A673 (cell line): ENCODE results near the gene ELFN1. TPM values are rescaled to one million over a fixed set of nuclear protein-coding genes. Genes with fewer than 3 reads are reported as not detected.

Experiments used
- BruUV-seq: library from RNA; stranded (reverse); fragments of 400-500 nt; replicated peaks from 2 replicates; lab custom pipeline; 2021; lab: Mats Ljungman, UMichigan
- CTCF ChIA-PET: fragments of 300-600 bp; sonication (Branson Sonifier 250); formaldehyde crosslinking; loops from one replicate; lab custom pipeline; 2022; ENCODE audit warnings: antibody characterized with exemption; lab: Charles Lee
- POLR2A ChIA-PET: fragments of 300-600 bp; sonication (Branson Sonifier 250); formaldehyde crosslinking; loops from one replicate; lab custom pipeline; 2022; ENCODE audit warnings: antibody characterized with exemption; ENCODE audit not compliant: low non-redundant PET; lab: Charles Lee
- DNase-seq: peaks from one replicate; pipeline ENCODE4 v3.0.0-alpha.2; 2015; ENCODE audit warnings: low spot score
- H3K27ac ChIP-seq: fragments of 200-600 bp; sonication (generic); 2 replicates; pipeline ENCODE4 v1.5.1; 2016; ENCODE audit warnings: mixed run types, low read depth, mild to moderate bottlenecking, mixed read lengths, antibody characterized with exemption, low read length; ENCODE audit not compliant: poor library complexity, severe bottlenecking
- H3K27me3 ChIP-seq: fragments of 200-600 bp; sonication (generic); replicated peaks from 2 replicates; pipeline ENCODE4 v1.6.1; 2017; ENCODE audit warnings: mixed run types, low read depth, mild to moderate bottlenecking, mixed read lengths, antibody characterized with exemption, low read length; ENCODE audit not compliant: insufficient read depth, poor library complexity
- H3K36me3 ChIP-seq: fragments of 200-600 bp; sonication (generic); 2 replicates; pipeline ENCODE4 v1.6.1; 2016; ENCODE audit warnings: mixed run types, mild to moderate bottlenecking, mixed read lengths, antibody characterized with exemption, low read length; ENCODE audit not compliant: insufficient read depth, poor library complexity, severe bottlenecking
- H3K4me1 ChIP-seq: fragments of 200-600 bp; sonication (generic); 2 replicates; pipeline ENCODE4 v1.6.1; 2017; ENCODE audit warnings: mixed run types, mild to moderate bottlenecking, mixed read lengths, antibody characterized with exemption, low read length; ENCODE audit not compliant: insufficient read depth, poor library complexity, severe bottlenecking
- H3K4me3 ChIP-seq: fragments of 200-600 bp; sonication (generic); 2 replicates; pipeline ENCODE4 v1.5.1; 2016; ENCODE audit warnings: low read depth, mixed run types, mild to moderate bottlenecking, mixed read lengths, low read length; ENCODE audit not compliant: poor library complexity, severe bottlenecking
- H3K9me3 ChIP-seq: fragments of 200-600 bp; sonication (generic); 2 replicates; pipeline ENCODE4 v1.6.1; 2016; ENCODE audit warnings: mixed run types, low read depth, mild to moderate bottlenecking, mixed read lengths, antibody characterized with exemption, low read length; ENCODE audit not compliant: poor library complexity, severe bottlenecking
- CTCF ChIP-seq: fragments of 300-800, 200-600 bp; sonication (generic); conservative IDR thresholded peaks from 2 replicates; pipeline ENCODE4 v1.5.1; 2017; ENCODE audit warnings: low read depth, mild to moderate bottlenecking, antibody characterized with exemption, low read length, moderate library complexity, mixed read lengths
- EZH2 ChIP-seq: fragments of 200-600 bp; sonication (generic); IDR thresholded peaks from 2 replicates; pipeline ENCODE4 v1.6.1; 2017; ENCODE audit warnings: borderline replicate concordance, low read depth, mild to moderate bottlenecking, mixed read lengths, antibody characterized with exemption, low read length; ENCODE audit not compliant: poor library complexity, severe bottlenecking
- intact Hi-C: fragments of 100-400 bp; cut with micrococcal nuclease; formaldehyde crosslinking; loops from one replicate; pipeline ENCODE4 v1.10.0; 2022; ENCODE audit not compliant: unreplicated experiment
- total RNA-seq: library from RNA; stranded (reverse); gene quantifications from 2 replicates; pipeline ENCODE4 v1.2.3, GENCODE V29; 2021

The ELFN1 gene
- total RNA-seq, 1 experiment from 2014 or later, result not detected

GRCh38 chr7:1708596-1709251 lies 38.6 kb downstream of the ELFN1 start:
- H3K4me3 ChIP-seq, result no peak overlapping the region
- H3K27ac ChIP-seq, result no peak overlapping the region
- H3K27me3 ChIP-seq, result no peaks in the 10 kb centered on the region
- DNase-seq, result no peak
- ChIA-PET POLR2A (no interaction called here), CTCF (no interaction called here)
- H3K9me3 ChIP-seq, result peaks cover 4% of the 10 kb centered on the region
- intact Hi-C loops, result no loop called here
- H3K36me3 ChIP-seq, result no peaks in the 10 kb centered on the region
- H3K4me1 ChIP-seq, result no peaks in the 10 kb centered on the region
- BruUV-seq, result no TSS peak
- TF ChIP-seq EZH2 (no peak), CTCF (no peak)

- no peak overlapping the region for H3K4me3 ChIP-seq
- ChIA-PET CTCF (no interaction called here), POLR2A (no interaction called here)
- intact Hi-C loops, result no loop called here
- BruUV-seq, result no TSS peak
- no peak overlapping the region for H3K27ac ChIP-seq
- H3K36me3 ChIP-seq, result no peaks in the 10 kb centered on the region
- no peak for TF ChIP-seq EZH2
- TF ChIP-seq CTCF, result no peak
- no peak for DNase-seq
- peaks cover 4% of the 10 kb centered on the region for H3K9me3 ChIP-seq
- H3K27me3 ChIP-seq, result no peaks in the 10 kb centered on the region
- H3K4me1 ChIP-seq, result no peaks in the 10 kb centered on the region
These were observed 39.2 kb downstream of the ELFN1 start for GRCh38 chr7:1709281-1709680.

GRCh38 chr7:1709900-1710299 lies 39.8 kb downstream of the ELFN1 start:
- ChIA-PET CTCF (no interaction called here), POLR2A (no interaction called here)
- H3K4me3 ChIP-seq, result no peak overlapping the region
- DNase-seq, result no peak
- H3K36me3 ChIP-seq, result no peaks in the 10 kb centered on the region
- no TSS peak for BruUV-seq
- H3K27me3 ChIP-seq, result no peaks in the 10 kb centered on the region
- intact Hi-C loops, result no loop called here
- H3K27ac ChIP-seq, result no peak overlapping the region
- peak; percentile 52 for TF ChIP-seq CTCF
- TF ChIP-seq EZH2, result no peak
- no peaks in the 10 kb centered on the region for H3K4me1 ChIP-seq
- H3K9me3 ChIP-seq, result peaks cover 4% of the 10 kb centered on the region
